A673 (cell line): ENCODE data around the gene PTGES3.

Experiments used
- CTCF ChIP-seq: fragments of 300-800, 200-600 bp; sonication (generic); conservative IDR thresholded peaks from 2 replicates; pipeline ENCODE4 v1.5.1; 2017; ENCODE audit warnings: low read depth, mild to moderate bottlenecking, antibody characterized with exemption, low read length, moderate library complexity, mixed read lengths
- EZH2 ChIP-seq: fragments of 200-600 bp; sonication (generic); IDR thresholded peaks from 2 replicates; pipeline ENCODE4 v1.6.1; 2017; ENCODE audit warnings: borderline replicate concordance, low read depth, mild to moderate bottlenecking, mixed read lengths, antibody characterized with exemption, low read length; ENCODE audit not compliant: poor library complexity, severe bottlenecking

GRCh38 chr12:56723352-56723751 is 35.3 kb upstream of the PTGES3 start:
- TF ChIP-seq CTCF, result no peak
- no peak for TF ChIP-seq EZH2
